Activated CD4-positive, alpha-beta T cell treated with anti-CD3 and anti-CD28 coated beads, Interleukin-2, amount 10 ng/mL, durations not matched to agents 7 days and 5 days (primary cell): ENCODE data around the gene RNFT1. TPM values are rescaled to one million over a fixed set of nuclear protein-coding genes. Genes with fewer than 3 reads are reported as not detected.
A peak's percentile ranks its signal among the peaks of the same experiment; 100 is the strongest.

ENCODE experiments used
- CTCF ChIA-PET: fragments of 350-600 bp; sonication (Branson Sonifier 250); formaldehyde crosslinking; loops from one replicate; lab custom pipeline; 2021; ENCODE audit warnings: antibody characterized with exemption; lab: Charles Lee
- POLR2A ChIA-PET: fragments of 350-600 bp; sonication (Branson Sonifier 250); formaldehyde crosslinking; loops from one replicate; lab custom pipeline; 2021; ENCODE audit warnings: antibody characterized with exemption; lab: Charles Lee
- DNase-seq: peaks from one replicate; pipeline ENCODE4 v3.0.0-alpha.2; 2020
- H3K27ac Mint-ChIP-seq: one replicate; pipeline ENCODE4 v1.8.0; 2021; ENCODE audit warnings: mild to moderate bottlenecking, moderate library complexity, mixed read lengths
- H3K27me3 Mint-ChIP-seq: one replicate; pipeline ENCODE4 v1.8.0; 2021; ENCODE audit warnings: mixed read lengths
- H3K36me3 Mint-ChIP-seq: one replicate; pipeline ENCODE4 v1.8.0; 2021; ENCODE audit warnings: low read depth, mixed read lengths
- H3K4me1 Mint-ChIP-seq: one replicate; pipeline ENCODE4 v1.8.0; 2021; ENCODE audit warnings: mixed read lengths
- H3K4me3 Mint-ChIP-seq: one replicate; pipeline ENCODE4 v1.8.0; 2021; ENCODE audit warnings: mild to moderate bottlenecking, moderate library complexity, mixed read lengths
- H3K9me3 Mint-ChIP-seq: one replicate; pipeline ENCODE4 v1.8.0; 2021; ENCODE audit warnings: mixed read lengths
- total RNA-seq, 2 experiments: library from RNA; stranded (reverse); gene quantifications; one replicate each; pipeline ENCODE4 v1.2.3, GENCODE V29; 2021

Gene RNFT1
- total RNA-seq, 2 experiments from 2014 or later, result 16.6 to 18.2 TPM

- POLR2A ChIA-PET, result no interaction called here
- Mint-ChIP-seq H3K27me3 (no peaks in the 10 kb centered on the region), H3K27ac (no peak overlapping the region), H3K4me3 (no peak overlapping the region), H3K4me1 (peaks cover 1% of the 10 kb centered on the region), H3K9me3 (no peaks in the 10 kb centered on the region), H3K36me3 (peaks cover 34% of the 10 kb centered on the region)
- CTCF ChIA-PET, result interaction anchor here (1.0 to 1.6 kb wide), 5 partner anchors 9 to 272 kb away, joined by 3 to 5 read pairs (median 3); partner anchors contain the start of genes RPS6KB1 and TUBD1
- peak; percentile 42 for DNase-seq
Measured at GRCh38 chr17:59914274-59914854, 50.2 kb downstream of the RNFT1 start.

- Mint-ChIP-seq H3K36me3 (peaks cover 15% of the 10 kb centered on the region), H3K9me3 (no peaks in the 10 kb centered on the region), H3K4me1 (peaks cover 7% of the 10 kb centered on the region), H3K27ac (no peak overlapping the region), H3K27me3 (no peaks in the 10 kb centered on the region), H3K4me3 (no peak overlapping the region)
- no peak for DNase-seq
- POLR2A ChIA-PET, result no interaction called here
- CTCF ChIA-PET, result no interaction called here
Measured at GRCh38 chr17:59907467-59907866, 57.1 kb downstream of the RNFT1 start.

- H3K4me3 Mint-ChIP-seq, result no peak overlapping the region
- DNase-seq, result no peak
- POLR2A ChIA-PET, result no interaction called here
- CTCF ChIA-PET, result interaction anchor here (0.6 to 1.0 kb wide), 2 partner anchors 28 to 53 kb away, joined by 3 read pairs; no protein-coding TSS in a partner anchor
- H3K9me3 Mint-ChIP-seq, result no peaks in the 10 kb centered on the region
- no peak overlapping the region for H3K27ac Mint-ChIP-seq
- H3K36me3 Mint-ChIP-seq, result peaks cover 10% of the 10 kb centered on the region
- H3K27me3 Mint-ChIP-seq, result no peaks in the 10 kb centered on the region
- peaks cover 18% of the 10 kb centered on the region for H3K4me1 Mint-ChIP-seq
Measured at GRCh38 chr17:59903455-59903854, 61.1 kb downstream of the RNFT1 start.

Other genes with a start within 250 kb of the RNFT1 start
- gene TUBD1, start 71.8 kb downstream of the RNFT1 start, total RNA-seq, result 10 to 100 TPM; 12.3 to 13.8 TPM
- gene RPS6KB1, start 71.6 kb downstream of the RNFT1 start, total RNA-seq, result 10 to 100 TPM; 46.7 to 50.3 TPM
- gene HEATR6, start 114.2 kb upstream of the RNFT1 start, total RNA-seq, result 10 to 100 TPM; 18.7 to 19.0 TPM
- not detected for gene CA4, start 185.2 kb upstream of the RNFT1 start, total RNA-seq